Fibroblast of skin of abdomen (primary cell): ENCODE measurements around the gene SST. TPM values are rescaled to one million over a fixed set of nuclear protein-coding genes. Genes with fewer than 3 reads are reported as not detected.

Source experiments
- DNase-seq: peaks from one replicate; pipeline ENCODE4 v3.0.0-alpha.2; 2013
- polyA plus RNA-seq, 2 experiments: library from polyadenylated mRNA; unstranded; fragments of 120-200 nt; gene quantifications; one replicate each; pipeline ENCODE4 v1.2.1, GENCODE V29; 2013; ENCODE audit not compliant: insufficient read length in 2 of 2

SST gene
- not detected for polyA plus RNA-seq (2013, experiment 1 of 2; ENCODE audit: insufficient read length)
- not detected for polyA plus RNA-seq (2013, experiment 2 of 2; ENCODE audit: insufficient read length)

DNA sequence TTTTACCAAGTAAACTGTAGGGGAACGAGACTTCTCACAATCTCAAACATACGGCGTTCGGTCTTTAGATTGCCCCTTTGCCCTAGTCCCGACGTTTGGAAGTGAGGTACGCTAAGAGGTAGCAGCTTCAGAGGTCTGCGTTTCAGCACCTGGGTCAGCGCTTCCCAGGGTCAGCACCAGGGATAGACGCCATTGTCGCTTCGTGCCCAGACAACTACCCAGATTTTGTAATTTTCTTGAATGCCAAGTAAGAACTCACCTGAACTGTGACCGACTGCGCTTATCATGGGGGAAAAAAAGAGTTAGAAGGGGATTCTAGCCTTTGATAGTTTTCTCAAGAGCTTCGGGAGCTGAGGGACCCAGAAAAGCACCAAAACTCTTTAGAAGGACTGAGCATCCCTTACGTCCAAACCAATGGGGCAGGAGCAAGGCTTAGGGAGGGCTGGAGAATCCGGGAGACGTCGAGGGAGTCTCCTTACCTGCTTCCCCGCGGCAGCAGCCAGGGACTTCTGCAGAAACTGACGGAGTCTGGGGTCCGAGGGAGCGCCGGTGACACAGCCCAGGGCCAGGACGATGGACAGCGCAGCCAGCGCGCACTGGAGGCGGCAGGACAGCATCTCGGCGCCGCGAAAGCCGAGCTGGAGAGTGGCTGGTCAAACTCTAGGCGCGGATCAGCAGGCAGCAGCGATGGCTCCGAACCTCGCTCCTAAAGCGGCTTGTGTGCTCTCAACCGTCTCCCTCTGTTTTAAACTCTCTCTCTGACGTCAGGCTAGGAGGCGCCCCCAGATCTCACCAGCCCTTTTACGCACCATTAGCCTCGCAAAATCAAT, at the start of gene SST:
Gene SST (minus strand): TSS at position 720 of the 830 bp plus-strand sequence. CDS start 103 bp downstream, at position 617.
- peak; percentile 52 for DNase-seq

DNA sequence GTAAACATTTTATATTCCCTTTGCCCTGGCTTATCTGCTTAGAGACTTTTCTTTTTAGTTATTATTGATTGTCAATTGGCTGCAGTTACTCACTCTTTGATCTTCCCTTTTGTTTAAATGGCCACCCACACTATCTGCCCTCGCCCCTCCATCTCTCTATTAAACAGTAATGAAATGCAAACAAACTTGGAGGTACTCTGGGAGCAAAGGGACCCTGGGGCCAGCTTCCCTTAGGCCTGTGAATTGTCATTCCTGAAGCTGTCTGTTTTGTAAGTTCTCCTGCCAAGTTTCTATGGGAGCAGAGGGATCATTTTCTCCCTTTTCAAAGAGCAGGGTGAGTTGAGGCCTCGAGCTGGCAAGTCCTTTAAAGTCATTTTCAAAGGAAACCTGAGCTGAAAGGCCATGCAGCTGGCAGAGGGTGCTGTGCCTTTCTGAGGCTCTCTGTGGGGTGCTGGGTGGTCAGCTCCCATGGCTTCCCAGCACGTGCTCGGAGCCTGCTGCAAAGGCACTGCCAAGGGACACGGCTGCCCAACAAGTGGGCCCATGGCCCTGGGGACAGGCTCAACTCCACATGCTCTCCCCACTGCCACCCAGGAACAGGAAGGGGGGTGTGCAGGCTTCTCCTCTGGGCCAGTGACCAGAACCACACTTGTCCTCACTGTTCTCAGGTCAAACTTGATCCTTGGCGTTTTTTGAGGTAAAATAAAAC, 49.6 kb upstream of the SST start:
- DNase-seq, result no peak

DNA sequence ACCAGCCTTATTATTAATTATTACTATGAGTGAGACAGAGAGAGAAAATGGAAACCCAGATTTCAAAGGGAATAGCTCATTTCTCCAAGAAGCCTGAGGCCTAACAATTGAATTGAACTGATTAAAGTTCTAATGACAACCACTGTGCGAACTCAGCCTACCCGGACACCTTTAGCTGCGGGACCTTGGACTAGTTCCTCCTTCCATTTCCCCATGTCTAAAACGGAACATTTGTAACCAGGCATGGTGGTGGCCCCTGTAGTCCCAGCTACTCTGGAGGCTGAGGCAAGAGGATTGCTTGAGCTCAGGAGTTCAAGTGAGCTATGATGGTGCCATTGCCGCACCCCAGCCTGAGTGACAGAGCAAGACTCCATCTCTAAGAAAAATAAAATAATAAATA, 48.6 kb upstream of the SST start:
- DNase-seq, result no peak

DNA sequence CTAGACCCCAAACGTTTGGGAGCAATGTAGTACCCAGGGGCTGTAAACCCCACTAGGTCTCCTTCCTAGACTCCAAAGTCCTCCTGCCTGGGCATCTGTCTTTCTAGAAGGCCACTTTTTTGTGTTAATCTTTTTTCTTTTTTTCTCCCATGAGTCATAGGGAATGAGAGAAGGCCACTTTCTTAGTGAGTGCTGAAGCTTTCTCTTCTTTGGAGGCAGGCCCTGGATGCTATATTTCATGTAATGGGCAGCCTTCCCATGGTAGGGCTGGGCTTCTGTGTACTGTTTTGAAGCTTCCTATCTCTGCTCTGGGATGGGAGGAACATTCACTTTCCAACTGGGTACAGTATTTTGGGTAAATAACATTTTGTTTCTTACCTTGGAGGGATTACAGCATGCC, 47.4 kb upstream of the SST start:
- peak; percentile 47 for DNase-seq

DNA sequence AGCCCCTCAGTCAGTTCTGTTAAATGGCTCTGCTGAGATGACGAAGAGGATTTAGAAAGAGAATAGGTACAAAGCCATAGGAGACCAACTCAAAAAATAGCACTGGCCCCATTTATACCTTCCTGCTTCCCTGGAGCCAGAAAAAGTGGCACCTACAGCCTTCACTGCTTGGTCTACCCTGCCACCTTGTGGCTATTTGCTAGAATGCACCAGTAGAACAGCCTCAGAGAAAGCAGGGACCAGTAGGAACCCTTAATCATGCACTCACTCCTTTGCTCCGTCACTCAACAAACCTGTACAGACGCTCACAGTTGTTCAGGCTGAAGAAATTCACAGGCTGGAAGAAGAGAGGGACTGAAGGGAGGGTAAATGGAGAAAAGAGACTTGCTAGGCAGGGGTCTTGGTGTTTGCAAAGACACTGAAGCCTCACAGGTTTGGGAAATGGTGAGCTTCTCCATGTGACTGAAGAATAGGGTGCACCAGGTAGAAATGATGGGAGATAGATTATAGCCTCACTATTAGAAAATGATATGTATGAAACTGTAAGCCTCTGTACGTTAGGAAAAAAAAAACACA, 44.3 kb upstream of the SST start:
- DNase-seq, result peak; percentile 66

DNA sequence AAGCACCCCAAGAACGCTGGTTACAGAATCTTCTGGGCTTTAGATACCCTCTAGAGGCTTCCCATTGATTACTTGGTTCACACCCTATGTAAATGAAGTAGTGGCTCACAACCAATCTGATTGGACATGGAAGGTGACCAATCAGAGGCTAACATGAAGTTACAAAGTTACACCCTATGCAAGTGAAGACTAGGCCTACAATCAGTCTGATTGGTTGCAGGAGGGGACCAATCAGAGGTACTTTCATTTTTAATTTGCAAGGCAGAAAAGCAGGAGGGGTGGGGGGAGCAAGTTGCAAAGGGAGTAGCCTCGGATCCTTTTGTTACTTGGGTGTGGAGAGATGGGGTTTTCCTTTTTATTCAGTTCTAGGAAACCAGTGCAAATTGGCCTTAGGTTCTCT, 43.3 kb upstream of the SST start:
- peak; percentile 42 for DNase-seq

DNA sequence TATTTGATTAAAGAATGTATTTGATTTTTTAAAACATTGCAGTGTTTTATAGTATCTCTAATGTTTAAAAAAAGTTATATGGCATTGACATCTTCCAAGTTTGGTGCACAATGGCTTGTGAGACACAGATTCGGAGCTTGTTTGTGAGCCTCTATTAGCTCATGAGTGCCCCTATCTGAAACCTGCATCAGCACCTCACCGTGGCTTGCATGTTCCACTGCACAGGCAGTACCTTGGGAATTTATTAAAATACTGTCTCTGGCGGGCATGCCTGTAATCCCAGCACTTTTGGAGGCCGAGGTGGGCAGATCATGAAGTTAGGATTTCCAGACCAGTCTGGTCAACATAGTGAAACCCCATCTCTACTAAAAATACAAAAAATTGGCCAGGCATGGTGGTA, 39.0 kb upstream of the SST start:
- no peak for DNase-seq

DNA sequence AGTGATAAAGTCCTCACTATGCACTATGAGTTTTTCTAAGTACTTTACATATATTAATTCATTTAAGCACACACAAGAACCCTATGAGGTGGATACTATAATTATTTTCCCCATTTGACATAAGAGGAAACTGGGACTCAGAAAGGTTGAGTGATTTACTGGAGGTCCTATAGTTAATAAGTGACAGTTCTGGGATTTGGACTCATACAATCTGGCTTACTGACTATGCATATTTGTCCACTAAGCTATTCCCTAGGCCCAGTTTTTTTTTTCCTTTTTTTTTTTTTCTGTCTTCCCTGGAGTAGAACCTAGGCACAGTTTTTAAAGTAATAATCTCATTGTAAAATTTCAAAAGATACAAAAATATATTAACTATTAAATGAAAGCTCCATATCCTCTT, 38.5 kb upstream of the SST start:
- DNase-seq, result no peak

DNA sequence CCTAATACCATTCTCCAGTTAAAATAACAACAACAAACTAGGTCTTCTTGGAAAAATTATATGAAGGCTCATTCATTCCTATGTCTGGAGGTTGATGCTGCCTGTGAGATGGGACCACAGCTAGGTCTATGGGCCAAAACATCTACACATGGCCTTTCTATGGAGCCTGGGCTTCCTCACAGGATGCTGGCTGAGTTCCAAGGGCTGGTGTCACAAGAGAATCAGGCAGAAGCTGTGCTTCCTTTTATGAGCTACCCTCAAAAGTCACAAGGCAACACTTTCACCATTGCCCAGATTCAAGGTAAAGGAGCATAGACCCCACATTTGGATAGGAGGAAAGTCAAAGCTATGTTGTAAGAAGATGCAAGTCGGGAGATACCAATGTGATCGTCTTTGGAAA, 36.8 kb upstream of the SST start:
- DNase-seq, result no peak

DNA sequence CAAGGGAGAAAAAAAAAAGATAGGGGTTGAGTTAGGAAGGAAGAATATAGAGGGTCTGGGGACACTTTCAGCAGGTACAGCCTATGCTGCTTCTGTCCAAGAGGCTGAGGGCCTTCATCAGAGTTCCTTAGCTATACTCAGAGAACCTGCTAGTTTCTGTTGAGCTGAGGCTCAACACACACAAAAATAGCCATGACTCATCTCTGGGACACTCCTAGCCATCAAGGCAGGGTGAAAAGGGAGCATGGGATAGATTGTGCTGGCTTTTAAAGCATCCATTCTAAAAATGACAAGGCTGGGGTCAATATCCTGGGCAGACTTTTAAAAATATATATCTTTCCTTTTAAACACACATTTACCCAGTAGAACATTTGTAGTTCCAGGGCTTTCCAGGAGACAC, 35.0 kb upstream of the SST start:
- no peak for DNase-seq

DNA sequence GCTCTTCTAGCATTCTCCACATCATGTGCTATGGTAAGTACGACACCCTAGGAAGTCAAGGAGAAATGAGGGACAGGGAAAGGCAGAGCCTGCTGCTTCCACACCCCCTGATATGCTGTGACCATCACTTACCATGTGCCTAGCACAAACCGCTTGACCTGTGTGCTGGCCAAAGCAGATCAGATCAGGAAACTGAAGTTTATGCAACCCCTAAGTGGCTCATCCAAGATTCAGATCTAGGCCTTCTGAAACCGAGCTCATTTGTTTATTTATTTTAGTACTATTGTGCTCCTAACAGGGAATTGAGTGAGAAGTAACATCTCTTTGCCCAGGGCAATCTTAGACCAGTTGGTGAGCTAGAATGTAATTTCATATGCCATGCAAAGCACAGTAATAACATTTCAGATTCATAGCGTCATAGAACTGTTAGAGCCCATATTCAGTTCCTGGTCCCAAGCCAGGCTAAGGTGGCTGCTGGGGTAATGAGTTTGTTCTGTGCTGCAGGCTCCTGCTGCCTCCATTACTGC, 32.4 kb upstream of the SST start, which contains the start of gene RTP2:
Gene RTP2 (minus strand): TSS at position 51 of the 527 bp plus-strand sequence. CDS start 429 bp downstream, outside the sequence.
- DNase-seq, result no peak

DNA sequence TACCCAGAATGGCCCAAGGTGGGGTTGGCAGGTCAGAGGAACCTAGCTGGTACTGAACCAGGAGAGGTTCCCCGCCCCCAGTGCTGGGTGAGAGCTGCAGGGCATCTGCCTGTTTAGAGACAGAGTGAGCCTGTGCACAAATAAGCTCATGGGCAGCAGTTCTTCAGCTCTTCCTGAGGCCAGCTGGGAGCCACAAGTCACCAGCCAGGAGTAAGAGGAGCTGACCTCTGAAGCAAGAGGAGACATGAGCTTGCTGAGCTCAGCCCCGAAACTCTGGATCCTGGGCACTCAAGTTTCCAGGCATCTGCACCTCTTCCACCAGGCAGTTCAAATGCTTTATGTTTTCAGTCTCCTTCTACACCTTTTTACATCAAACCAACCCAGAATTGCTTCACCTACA, 30.1 kb upstream of the SST start:
- no peak for DNase-seq

DNA sequence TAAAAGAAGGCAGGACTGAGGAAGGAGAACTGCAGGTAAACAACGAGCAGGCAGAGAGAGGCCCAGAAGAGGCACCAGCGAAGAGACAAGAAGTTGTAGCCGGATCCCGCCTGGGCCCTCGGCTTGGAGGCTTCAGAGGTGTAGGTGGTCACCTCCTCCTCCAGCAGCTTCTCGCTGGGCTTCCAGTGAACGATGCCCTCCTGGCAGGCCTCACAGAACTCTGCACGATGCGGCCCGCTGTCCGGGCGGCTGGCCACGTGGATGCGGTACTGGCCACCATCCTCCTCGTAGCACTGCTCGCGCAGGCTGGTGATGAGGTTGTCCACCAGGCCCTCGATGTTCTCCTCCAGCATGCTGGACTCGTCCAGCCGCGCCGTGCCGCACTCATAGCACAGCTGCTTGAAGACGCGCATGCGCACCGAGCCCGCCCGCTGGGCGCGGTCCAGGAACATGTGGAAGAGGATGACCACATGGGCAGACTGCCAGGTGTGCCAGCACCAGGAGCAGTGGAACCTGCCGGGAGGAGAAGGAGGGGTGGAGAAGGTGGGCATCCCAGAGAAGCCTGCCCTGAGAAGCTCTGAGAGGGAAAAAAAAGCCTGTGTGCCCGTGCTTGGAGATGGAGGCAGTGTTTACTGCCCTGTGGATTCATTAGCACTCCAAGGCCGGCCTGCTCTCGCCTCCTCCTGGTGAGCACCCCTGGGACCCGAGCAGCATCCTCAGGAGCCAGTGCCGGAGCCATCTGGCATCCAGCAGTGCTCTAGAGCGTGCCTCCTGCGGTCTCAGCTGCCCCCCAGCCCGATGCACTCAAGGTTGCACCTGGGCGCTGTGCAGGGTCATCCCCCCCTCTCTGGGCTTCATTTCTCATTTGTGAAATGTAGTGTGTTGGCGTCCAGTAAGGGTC, 28.6 kb upstream of the SST start:
- no peak for DNase-seq

DNA sequence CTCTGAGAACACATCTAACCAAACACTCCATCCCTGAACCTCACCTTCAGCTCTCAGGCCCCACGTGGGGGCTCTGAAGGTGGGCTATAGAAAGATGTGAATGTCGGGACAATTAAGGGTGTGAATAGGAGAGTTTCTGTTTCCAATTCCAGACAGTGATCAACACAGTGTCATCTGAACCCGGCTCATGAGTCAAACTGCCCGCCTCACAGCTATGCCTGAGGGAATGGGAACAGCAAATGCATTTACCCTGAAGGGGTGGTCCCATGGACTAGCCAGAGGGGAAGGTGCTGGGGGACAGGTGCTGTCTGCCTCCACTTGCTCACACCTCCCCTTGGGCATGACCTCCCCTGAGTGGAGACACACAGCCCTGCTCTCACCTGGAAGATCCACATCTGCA, 25.8 kb upstream of the SST start:
- DNase-seq, result no peak

DNA sequence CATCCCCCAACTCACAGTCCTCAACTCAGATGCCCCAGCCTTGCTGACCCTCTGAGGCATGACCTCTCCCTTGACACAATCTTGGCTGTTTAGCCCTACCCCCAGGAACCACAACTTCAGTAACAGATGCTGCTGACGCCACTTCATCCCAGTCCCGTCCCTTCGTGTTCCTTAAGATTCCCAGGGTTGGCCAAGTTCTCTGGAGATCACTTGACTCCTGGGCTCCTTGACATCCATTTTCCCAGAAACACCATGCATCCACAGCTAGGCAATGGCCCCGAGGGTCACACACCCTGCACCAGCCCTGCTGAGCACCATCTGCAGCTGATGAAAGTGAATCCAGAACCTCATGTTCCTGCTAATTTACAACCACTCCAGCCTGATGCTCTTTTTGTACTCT, 25.3 kb upstream of the SST start:
- no peak for DNase-seq

DNA sequence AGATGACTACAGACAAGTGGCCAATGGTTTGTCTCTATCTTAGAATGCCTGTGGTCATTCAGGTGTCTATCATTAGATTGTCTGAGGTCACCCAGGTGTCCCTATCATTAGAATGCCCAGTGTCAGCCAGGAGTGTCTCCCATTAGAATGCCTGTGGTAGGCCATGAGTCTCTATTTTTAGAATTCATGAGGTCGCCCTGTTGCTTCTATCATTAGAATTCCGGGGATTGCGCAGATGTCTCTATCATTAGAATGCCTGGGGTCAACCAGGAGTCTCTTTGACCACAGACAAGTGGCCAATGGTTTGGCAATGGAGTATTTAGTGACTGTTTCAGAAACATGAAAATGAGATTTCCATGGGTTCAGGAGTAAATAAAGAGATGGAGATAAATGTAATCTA, 24.6 kb upstream of the SST start:
- DNase-seq, result peak; percentile 38

DNA sequence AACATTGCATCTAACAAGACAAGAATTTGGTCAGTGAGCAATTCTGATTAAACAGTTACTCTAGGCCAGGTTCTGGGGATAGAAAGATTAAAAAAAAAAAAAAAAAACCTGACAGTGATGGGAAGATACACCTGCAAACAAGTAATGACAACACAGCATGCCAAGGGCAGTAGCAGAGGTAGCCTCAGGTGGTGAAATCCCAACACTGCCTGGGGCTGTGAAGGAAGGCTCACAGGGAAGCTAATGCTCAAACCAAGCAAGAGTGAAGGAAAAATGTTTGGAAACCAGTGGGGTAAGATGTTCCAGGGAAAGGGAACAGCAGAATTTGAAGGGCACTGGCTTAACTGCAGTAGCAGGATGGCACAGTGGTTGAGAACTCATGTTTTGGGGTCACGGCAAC, 23.2 kb upstream of the SST start:
- DNase-seq, result no peak

DNA sequence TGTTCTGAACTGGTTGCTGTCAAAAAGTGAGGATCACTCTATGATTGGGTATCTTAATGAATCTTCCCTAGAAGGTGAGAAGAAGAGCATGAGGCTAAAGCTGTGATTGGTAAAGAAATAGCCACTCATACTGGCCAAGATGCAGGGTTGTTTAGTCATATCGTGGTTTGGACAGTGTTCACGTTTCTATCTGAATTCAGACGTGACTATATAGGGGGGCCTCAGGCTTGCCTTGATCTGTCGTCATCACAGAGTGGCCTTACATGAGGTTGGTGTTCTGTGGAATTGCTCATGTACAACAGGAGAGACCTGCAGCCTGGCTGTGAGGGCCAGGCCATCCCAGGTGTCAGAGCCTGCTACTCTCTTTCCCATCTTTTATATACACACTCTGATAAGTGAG, 19.8 kb upstream of the SST start:
- peak; percentile 66 for DNase-seq

DNA sequence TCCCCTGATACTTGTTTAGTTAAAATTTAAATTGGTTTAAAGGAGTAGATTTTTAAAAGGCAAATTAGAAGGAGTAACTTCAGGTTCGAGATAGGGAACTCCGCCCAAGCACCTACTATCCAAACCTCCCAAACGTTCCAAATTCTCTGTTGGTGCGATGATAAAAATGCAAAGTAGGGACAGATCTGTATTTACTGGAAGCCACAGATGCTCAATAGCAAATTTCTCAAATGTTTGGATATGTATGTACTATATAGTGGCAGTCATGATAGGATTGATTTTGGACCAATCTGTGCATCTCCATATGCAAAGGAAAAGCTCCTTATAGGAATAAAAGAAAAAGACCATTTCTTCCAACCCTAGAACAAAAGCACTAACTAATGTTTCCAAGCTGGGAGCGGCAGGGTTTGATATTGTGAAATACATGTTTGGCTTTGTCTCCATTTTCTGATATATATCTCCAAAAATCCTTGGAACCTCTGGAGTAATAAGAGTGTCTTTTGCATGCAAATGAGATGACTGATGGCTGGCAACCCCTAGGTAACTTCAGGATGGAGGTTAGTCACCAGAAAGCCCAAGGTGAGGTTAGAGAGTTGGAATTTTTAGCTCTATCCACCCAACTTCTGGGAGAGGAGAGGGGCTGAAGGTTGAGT, 16.6 kb upstream of the SST start:
- no peak for DNase-seq

DNA sequence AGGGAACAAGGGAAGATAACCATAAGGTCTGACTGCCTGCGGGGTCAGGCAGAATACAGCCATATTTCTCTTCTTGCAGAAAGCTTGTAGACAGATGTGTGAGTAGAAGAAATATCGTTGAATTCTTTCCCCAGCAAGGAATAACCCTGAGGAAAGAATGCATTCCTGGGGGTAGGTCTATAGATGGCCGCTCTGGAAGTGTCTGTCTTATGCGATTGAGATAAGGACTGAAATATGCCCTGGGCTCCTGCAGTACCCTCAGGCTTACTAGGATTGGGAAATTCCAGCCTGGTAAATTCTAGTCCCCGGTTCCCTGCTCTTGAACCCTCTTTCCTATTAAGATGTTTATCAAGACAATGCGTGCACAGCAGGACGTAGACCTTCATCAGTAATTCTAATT, 15.8 kb upstream of the SST start:
- no peak for DNase-seq

DNA sequence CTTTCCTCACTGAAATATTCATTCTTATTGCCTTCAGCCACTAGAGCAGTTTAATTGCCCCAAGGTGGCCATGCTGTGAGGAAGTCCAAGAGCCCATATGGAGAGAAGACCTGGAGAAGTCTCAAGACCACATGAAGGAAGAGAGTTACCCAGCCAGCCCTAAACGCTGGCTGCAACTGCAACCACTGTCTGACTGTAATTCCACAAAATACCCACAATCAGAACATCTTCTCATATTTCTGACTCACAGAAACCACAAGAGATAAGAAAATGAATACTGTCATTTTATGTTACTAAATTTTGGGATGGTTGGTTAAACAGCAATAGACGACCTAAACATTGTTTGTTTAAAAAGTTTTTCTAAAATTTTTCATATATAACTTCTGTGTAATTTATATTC, 14.7 kb upstream of the SST start:
- DNase-seq, result peak; percentile 25

DNA sequence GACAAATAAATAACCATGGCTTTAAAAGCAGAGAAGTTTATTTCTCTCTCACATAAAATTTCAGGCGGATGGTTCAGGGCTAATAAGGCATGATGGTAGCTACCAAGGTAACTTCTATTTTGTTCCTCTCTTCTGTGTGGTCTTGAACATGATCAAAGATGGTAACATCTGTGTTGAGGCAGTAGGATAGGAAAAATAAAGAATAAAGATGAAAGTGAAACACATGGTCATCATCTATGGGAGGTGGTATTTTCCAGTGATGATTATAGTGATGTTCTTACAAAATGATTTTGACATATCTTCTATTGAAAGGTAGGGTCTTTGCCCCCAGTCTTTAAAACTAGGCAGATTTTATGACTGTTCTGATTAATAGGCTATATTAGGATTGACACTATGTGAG, 14.2 kb upstream of the SST start:
- DNase-seq, result no peak
